Keratinocyte (primary cell): ENCODE measurements around the gene DRG2.

Experiments
- CTCF ChIP-seq, 3 experiments: IDR thresholded peaks in 1 of 3; conservative IDR thresholded peaks in 1 of 3; optimal IDR thresholded peaks in 1 of 3; 2 replicates in 2 of 3; 3 replicates in 1 of 3; pipeline versions ENCODE3 to v1.5.1; 2011; ENCODE audit warnings: low read length in 3 of 3, mild to moderate bottlenecking in 3 of 3, moderate library complexity in 2 of 3, control low read depth in 1 of 3, inconsistent platforms in 1 of 3; ENCODE audit not compliant: insufficient read depth in 2 of 3; ENCODE audit errors: extremely low read depth in 1 of 3
- EZH2 ChIP-seq: IDR thresholded peaks from one replicate; pipeline ENCODE4 v1.6.1; 2012; ENCODE audit warnings: inconsistent platforms, mild to moderate bottlenecking, low read length, moderate library complexity

- TF ChIP-seq CTCF (optimal IDR thresholded peaks at IDR 0.05 in 1 of 3, IDR thresholded peaks at IDR 0.05 in 1 of 3, conservative IDR thresholded peaks at IDR 0.05 in 1 of 3; ENCODE audit: extremely low read depth in 1 of 3, insufficient read depth in 2 of 3, low read length in 3 of 3) (no peak), EZH2 (no peak)
Measured at GRCh38 chr17:18120461-18121017, 32.8 kb downstream of the DRG2 start.
